Measurements from ENCODE around the gene AFF3. TPM values are rescaled to one million over a fixed set of nuclear protein-coding genes. Genes with fewer than 3 reads are reported as not detected.

Gene AFF3
- total RNA-seq, 1 experiment from 2014 or later, result 0.22 TPM

GRCh38 chr2:99910902-99911301, 231.5 kb downstream of the AFF3 start:
- Mint-ChIP-seq H3K27me3 (ENCODE audit: low read depth) (peaks cover 3% of the 10 kb centered on the region; the same call in 1 of the 2 replicates), H3K9me3 (no peaks in the 10 kb centered on the region), H3K4me1 (peaks cover 4 to 8% of the 10 kb centered on the region in 2 experiments; a peak in 3 of 4 replicates), H3K4me3 (no peak overlapping the region), H3K36me3 (ENCODE audit: insufficient read depth in 1 of 3, low read depth in 3 of 3) (no peaks in the 10 kb centered on the region), H3K27ac (no peak overlapping the region)
- no peak overlapping the region for H3K56ac ChIP-seq (ENCODE audit: insufficient read length, low read depth, low read length)
- no peak overlapping the region for H2AK5ac ChIP-seq (ENCODE audit: insufficient read length, low read length)
- H3K18ac ChIP-seq (ENCODE audit: insufficient read length, low read depth, low read length), result no peak overlapping the region
- no peak overlapping the region for H2BK20ac ChIP-seq (ENCODE audit: low read depth, low read length, poor library complexity, severe bottlenecking)
- no peak overlapping the region for H2AFZ ChIP-seq (ENCODE audit: low read length)
- no peak overlapping the region for H3K9ac ChIP-seq (ENCODE audit: extremely low read depth, insufficient read length, low read length)
- no peaks in the 10 kb centered on the region for H3K4me1 ChIP-seq (ENCODE audit: insufficient read depth, low read length)
- H3K4ac ChIP-seq (ENCODE audit: low read depth, low read length), result no peak overlapping the region
- no peak overlapping the region for H4K5ac ChIP-seq (ENCODE audit: insufficient read length, low read depth, low read length)
- DNase-seq, result no peak
- no peak overlapping the region for H2BK15ac ChIP-seq (ENCODE audit: low read depth, low read length)
- H3K23me2 ChIP-seq (ENCODE audit: insufficient read length, low read depth, low read length, poor library complexity, severe bottlenecking), result no peaks in the 10 kb centered on the region
- H3K27ac ChIP-seq (ENCODE audit: insufficient read length, low read depth, low read length), result no peak overlapping the region
- H4K20me1 ChIP-seq (ENCODE audit: control insufficient read depth, insufficient read depth, insufficient read length), result no peaks in the 10 kb centered on the region
- TF ChIP-seq CTCF (conservative IDR thresholded peaks at IDR 0.05), result no peak
- H2BK12ac ChIP-seq (ENCODE audit: insufficient read length, low read depth, low read length), result no peak overlapping the region
- H3K4me2 ChIP-seq (ENCODE audit: insufficient read depth, insufficient read length, low read length), result no peak overlapping the region
- no peaks in the 10 kb centered on the region for H3K79me1 ChIP-seq (ENCODE audit: insufficient read depth, low read depth, low read length, poor library complexity, severe bottlenecking)
- H3T11ph ChIP-seq (ENCODE audit: low read length), result no peak overlapping the region
- no peak overlapping the region for H4K8ac ChIP-seq (replicated peaks; ENCODE audit: insufficient read length, low read depth, low read length)
- no peaks in the 10 kb centered on the region for H3K9me3 ChIP-seq (ENCODE audit: control insufficient read depth, low read depth, low read length)
- WGBS (ENCODE audit: extremely low coverage, insufficient read length, low lambda C conversion rate), result no CpG with 5 or more reads among the region's 5 CpGs
- H4K91ac ChIP-seq (ENCODE audit: insufficient read length, low read depth, low read length), result no peak overlapping the region
- H2BK120ac ChIP-seq (ENCODE audit: low read depth, low read length, poor library complexity, severe bottlenecking), result no peak overlapping the region
- no peak overlapping the region for H3K23ac ChIP-seq (ENCODE audit: insufficient read length, low read depth, low read length)
- H3K27me3 ChIP-seq (ENCODE audit: insufficient read depth, low read length), result no peaks in the 10 kb centered on the region
- no peak overlapping the region for H2BK5ac ChIP-seq (ENCODE audit: insufficient read length, low read length)
- no peaks in the 10 kb centered on the region for H3K79me2 ChIP-seq (ENCODE audit: insufficient read depth, low read length)
- no peak overlapping the region for H3K14ac ChIP-seq (ENCODE audit: insufficient read depth, low read length)
